PFSK-1 (cell line): Measurements from ENCODE around the gene VENTX.

Experiments used
- FOXP2 ChIP-seq: optimal IDR thresholded peaks from 2 replicates; pipeline ENCODE3; 2011; ENCODE audit warnings: borderline replicate concordance, control low read depth, inconsistent platforms; ENCODE audit not compliant: insufficient read depth; ENCODE audit errors: extremely low read length, extremely low read depth
- POLR2AphosphoS5 ChIP-seq: IDR thresholded peaks from 2 replicates; pipeline ENCODE4 v1.6.1; 2012; ENCODE audit warnings: low read depth, mild to moderate bottlenecking, control low read depth, low read length, moderate library complexity
- SIN3A ChIP-seq: IDR thresholded peaks from 2 replicates; pipeline ENCODE4 v1.6.1; 2012; ENCODE audit warnings: mild to moderate bottlenecking, low read length, moderate library complexity, borderline replicate concordance; ENCODE audit not compliant: insufficient read depth
- TAF1 ChIP-seq: IDR thresholded peaks from 2 replicates; pipeline ENCODE4 v1.6.1; 2012; ENCODE audit warnings: low read length, control low read depth, borderline replicate concordance; ENCODE audit not compliant: insufficient read depth
- TF ChIP-seq, protein P1 (sequence below), 2 experiments: IDR thresholded peaks; 2 replicates each; pipeline versions ENCODE4 v1.6.1 to v1.8.0; 2011 to 2012; ENCODE audit warnings: low read depth in 2 of 2, low read length in 2 of 2, control low read depth in 1 of 2, inconsistent platforms in 1 of 2, mild to moderate bottlenecking in 1 of 2, moderate library complexity in 1 of 2; ENCODE audit not compliant: insufficient read depth in 1 of 2

Gene VENTX

GRCh38 chr10:133196936-133197758 lies 40.5 kb upstream of the VENTX start:
- TF ChIP-seq TAF1: no peak
- no peak for TF ChIP-seq FOXP2
- TF ChIP-seq, protein P1, sequence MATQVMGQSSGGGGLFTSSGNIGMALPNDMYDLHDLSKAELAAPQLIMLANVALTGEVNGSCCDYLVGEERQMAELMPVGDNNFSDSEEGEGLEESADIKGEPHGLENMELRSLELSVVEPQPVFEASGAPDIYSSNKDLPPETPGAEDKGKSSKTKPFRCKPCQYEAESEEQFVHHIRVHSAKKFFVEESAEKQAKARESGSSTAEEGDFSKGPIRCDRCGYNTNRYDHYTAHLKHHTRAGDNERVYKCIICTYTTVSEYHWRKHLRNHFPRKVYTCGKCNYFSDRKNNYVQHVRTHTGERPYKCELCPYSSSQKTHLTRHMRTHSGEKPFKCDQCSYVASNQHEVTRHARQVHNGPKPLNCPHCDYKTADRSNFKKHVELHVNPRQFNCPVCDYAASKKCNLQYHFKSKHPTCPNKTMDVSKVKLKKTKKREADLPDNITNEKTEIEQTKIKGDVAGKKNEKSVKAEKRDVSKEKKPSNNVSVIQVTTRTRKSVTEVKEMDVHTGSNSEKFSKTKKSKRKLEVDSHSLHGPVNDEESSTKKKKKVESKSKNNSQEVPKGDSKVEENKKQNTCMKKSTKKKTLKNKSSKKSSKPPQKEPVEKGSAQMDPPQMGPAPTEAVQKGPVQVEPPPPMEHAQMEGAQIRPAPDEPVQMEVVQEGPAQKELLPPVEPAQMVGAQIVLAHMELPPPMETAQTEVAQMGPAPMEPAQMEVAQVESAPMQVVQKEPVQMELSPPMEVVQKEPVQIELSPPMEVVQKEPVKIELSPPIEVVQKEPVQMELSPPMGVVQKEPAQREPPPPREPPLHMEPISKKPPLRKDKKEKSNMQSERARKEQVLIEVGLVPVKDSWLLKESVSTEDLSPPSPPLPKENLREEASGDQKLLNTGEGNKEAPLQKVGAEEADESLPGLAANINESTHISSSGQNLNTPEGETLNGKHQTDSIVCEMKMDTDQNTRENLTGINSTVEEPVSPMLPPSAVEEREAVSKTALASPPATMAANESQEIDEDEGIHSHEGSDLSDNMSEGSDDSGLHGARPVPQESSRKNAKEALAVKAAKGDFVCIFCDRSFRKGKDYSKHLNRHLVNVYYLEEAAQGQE (IDR thresholded peaks at IDR 0.05; ENCODE audit: insufficient read depth in 1 of 2, low read depth in 2 of 2, low read length in 2 of 2): no peak
- TF ChIP-seq SIN3A: no peak
- TF ChIP-seq POLR2AphosphoS5: no peak

DNA sequence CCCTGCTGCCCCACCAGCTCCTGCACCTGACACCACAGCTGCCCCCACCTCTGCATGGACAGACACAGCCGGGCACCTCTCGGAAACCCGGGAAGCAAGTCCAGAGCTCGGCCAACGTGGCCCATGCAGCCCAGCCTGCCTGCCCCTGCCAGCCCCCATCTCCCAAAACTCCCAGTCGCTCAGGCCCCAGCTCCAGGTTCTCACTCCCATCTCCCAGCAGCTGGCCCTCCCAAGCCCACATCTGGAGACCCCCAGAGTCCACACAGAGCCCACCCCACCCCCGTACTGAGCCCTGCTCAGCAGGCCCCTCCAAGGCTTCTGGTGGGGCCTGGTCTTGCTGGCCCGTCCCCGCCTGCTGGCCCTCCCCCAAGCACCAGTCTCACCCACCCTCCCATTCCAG lies 39.9 kb upstream of the VENTX start:
- TF ChIP-seq POLR2AphosphoS5: no peak
- TF ChIP-seq, protein P1 (IDR thresholded peaks at IDR 0.05; ENCODE audit: insufficient read depth in 1 of 2, low read depth in 2 of 2, low read length in 2 of 2): no peak
- TF ChIP-seq SIN3A: no peak
- no peak for TF ChIP-seq FOXP2
- TF ChIP-seq TAF1: no peak

GRCh38 chr10:133198206-133198605 lies 39.4 kb upstream of the VENTX start:
- TF ChIP-seq SIN3A: no peak
- no peak for TF ChIP-seq POLR2AphosphoS5
- TF ChIP-seq FOXP2: no peak
- TF ChIP-seq, protein P1 (IDR thresholded peaks at IDR 0.05; ENCODE audit: insufficient read depth in 1 of 2, low read depth in 2 of 2, low read length in 2 of 2): no peak
- no peak for TF ChIP-seq TAF1

GRCh38 chr10:133198621-133199487 lies 38.8 kb upstream of the VENTX start:
- TF ChIP-seq, protein P1 (IDR thresholded peaks at IDR 0.05; ENCODE audit: insufficient read depth in 1 of 2, low read depth in 2 of 2, low read length in 2 of 2): no peak
- TF ChIP-seq SIN3A (no peak), TAF1 (no peak)
